Measurements from ENCODE around the gene HAGHL.
"Not testable (repeated sequence)": the region's sequence is repeated elsewhere in the genome, so short reads cannot be mapped to it uniquely, and the experiment has no call there.

HAGHL gene

GRCh38 chr16:708019-708418 is 18.9 kb upstream of the HAGHL start:
- DNase-seq (ENCODE audit: low spot score): no peak

- DNase-seq (ENCODE audit: low spot score): no peak
Observed at GRCh38 chr16:708959-709358, 17.9 kb upstream of the HAGHL start.

GRCh38 chr16:709566-710499 is 17.1 kb upstream of the HAGHL start:
- no peak for DNase-seq (ENCODE audit: low spot score)

GRCh38 chr16:710500-711075 is 16.3 kb upstream of the HAGHL start:
- DNase-seq (ENCODE audit: low spot score): no peak

- no peak for DNase-seq (ENCODE audit: low spot score)
Observed at GRCh38 chr16:711084-711483, 15.8 kb upstream of the HAGHL start.

- DNase-seq (ENCODE audit: low spot score): peak; percentile 74
Observed at GRCh38 chr16:711548-712320, 15.2 kb upstream of the HAGHL start.

- DNase-seq (ENCODE audit: low spot score): not testable (repeated sequence)
Observed at GRCh38 chr16:712740-713250, 14.1 kb upstream of the HAGHL start.

GRCh38 chr16:714079-714478 is 12.8 kb upstream of the HAGHL start:
- no peak for DNase-seq (ENCODE audit: low spot score)

- peak; percentile 85 for DNase-seq (ENCODE audit: low spot score)
Observed at GRCh38 chr16:714558-715476, 12.1 kb upstream of the HAGHL start, which contains the start of gene METRN. METRN (plus strand) TSS chr16:715118; CDS start chr16:715290, 172 bp downstream.

GRCh38 chr16:715477-716199 is 11.3 kb upstream of the HAGHL start:
- DNase-seq (ENCODE audit: low spot score): no peak

- no peak for DNase-seq (ENCODE audit: low spot score)
Observed at GRCh38 chr16:716200-716568, 10.7 kb upstream of the HAGHL start.

- no peak for DNase-seq (ENCODE audit: low spot score)
Observed at GRCh38 chr16:716768-717325, 10.1 kb upstream of the HAGHL start.

GRCh38 chr16:717450-718245 is 9.3 kb upstream of the HAGHL start:
- DNase-seq (ENCODE audit: low spot score): no peak

GRCh38 chr16:718389-718788 is 8.5 kb upstream of the HAGHL start:
- DNase-seq (ENCODE audit: low spot score): no peak

GRCh38 chr16:718922-719321 is 8.0 kb upstream of the HAGHL start:
- no peak for DNase-seq (ENCODE audit: low spot score)

- no peak for DNase-seq (ENCODE audit: low spot score)
Observed at GRCh38 chr16:719815-720446, 7.0 kb upstream of the HAGHL start.

- peak; percentile 29 for DNase-seq (ENCODE audit: low spot score)
Observed at GRCh38 chr16:720447-720989, 6.4 kb upstream of the HAGHL start.

GRCh38 chr16:720990-721764 is 5.7 kb upstream of the HAGHL start, which contains the start of gene ANTKMT:
ANTKMT (plus strand) TSS chr16:721146; CDS start chr16:721275, 129 bp downstream.
- peak; percentile 75 for DNase-seq (ENCODE audit: low spot score)

All from CD4-positive, alpha-beta T cell treated with Interleukin-6 at 100 ng/mL for 8 hours (primary cell).